ENCODE data around the gene ZNF682. TPM values are rescaled to one million over a fixed set of nuclear protein-coding genes. Genes with fewer than 3 reads are reported as not detected.

Gene ZNF682
- total RNA-seq: 1.8 and 2.1 TPM in 2 replicates

GRCh38 chr19:20039203-20039723 lies at the start of gene ZNF682:
Gene ZNF682 (minus strand): TSS chr19:20039505. CDS start chr19:20039345, 160 bp downstream.

GRCh38 chr19:20077791-20078463 lies 38.6 kb upstream of the ZNF682 start, which contains the start of gene ZNF90:
Gene ZNF90 (plus strand): TSS chr19:20078000. CDS start chr19:20078133, 133 bp downstream.

Other genes with a start within 250 kb of the ZNF682 start
- gene ZNF506, start 217.8 kb downstream of the ZNF682 start, total RNA-seq: 9.2 and 9.9 TPM in 2 replicates
- 2.2 and 2.9 TPM in 2 replicates for gene ZNF253, start 173.6 kb downstream of the ZNF682 start, total RNA-seq
- gene ZNF93, start 138.6 kb downstream of the ZNF682 start, total RNA-seq: 1.8 and 2.0 TPM in 2 replicates
- 0.92 and 0.99 TPM in 2 replicates for gene ZNF90, start 38.5 kb upstream of the ZNF682 start, total RNA-seq
- gene ZNF486, start 127.7 kb upstream of the ZNF682 start, total RNA-seq: 3.4 and 4.2 TPM in 2 replicates